K562 (cell line): ENCODE results near the gene PNISR. TPM values are rescaled to one million over a fixed set of nuclear protein-coding genes. Genes with fewer than 3 reads are reported as not detected.

Experiments
- ATAC-seq: fragments of 200-7000 bp; cut with Tn5 transposase; 3 replicates; pipeline ENCODE4 v1.9.1; 2020; ENCODE audit warnings: moderate library complexity
- BruUV-seq: library from RNA; stranded (reverse); fragments of 400-500 nt; replicated peaks from 2 replicates; lab custom pipeline; 2021; lab: Mats Ljungman, UMichigan
- CTCF ChIA-PET: fragments of 300-600 bp; formaldehyde crosslinking; extraction: SDS; loops from one replicate; lab custom pipeline; 2021; ENCODE audit warnings: low intra/inter-chr PET ratio; lab: Yijun Ruan, JAX
- POLR2A ChIA-PET: fragments of 300-600, 350-650 bp; sonication (Branson Sonifier 250); formaldehyde crosslinking; extraction: SDS; loops from one replicate; lab custom pipeline; 2021; ENCODE audit warnings: antibody characterized with exemption, inconsistent platforms; lab: Yijun Ruan, JAX
- DNase-seq, 4 experiments: peaks; one replicate each; pipeline versions ENCODE4 v3.0.0 to v3.0.0-alpha.2; 2011 to 2018; ENCODE audit warnings: low spot score in 3 of 4, mixed read lengths in 3 of 4; ENCODE audit errors: extremely low read depth in 1 of 4
- FAIRE-seq: peaks from 2 replicates; lab custom pipeline; 2011; peaks lifted over from hg19 to GRCh38; lab: Jason Lieb, UNC
- H2AFZ ChIP-seq: 2 replicates; pipeline ENCODE4 v1.6.0; 2011; ENCODE audit warnings: low read depth, low read length, control low read depth, inconsistent platforms
- H3K27ac ChIP-seq: fragments of 200-600 bp; 3 replicates; pipeline ENCODE4 v1.8.0; 2011; ENCODE audit warnings: low read depth, mild to moderate bottlenecking, control low read depth, inconsistent platforms, low read length, moderate library complexity, mixed read lengths; ENCODE audit errors: extremely low read depth
- H3K27me3 ChIP-seq, 2 experiments: fragments of 300-600 bp in 1 of 2; 2 replicates in 1 of 2; 3 replicates in 1 of 2; pipeline versions ENCODE4 v1.6.0 to v1.8.0; 2011; ENCODE audit warnings: inconsistent platforms in 2 of 2, low read length in 2 of 2, mild to moderate bottlenecking in 1 of 2, mixed read lengths in 1 of 2, moderate library complexity in 1 of 2; ENCODE audit not compliant: control insufficient read depth in 2 of 2, insufficient read depth in 2 of 2
- H3K36me3 ChIP-seq: fragments of 300-600 bp; 3 replicates; pipeline ENCODE4 v1.8.0; 2011; ENCODE audit warnings: mild to moderate bottlenecking, low read length, inconsistent platforms; ENCODE audit not compliant: control insufficient read depth, insufficient read depth
- H3K4me1 ChIP-seq, 2 experiments: fragments of 200-600 bp in 1 of 2; replicated peaks in 1 of 2; 2 replicates in 1 of 2; 3 replicates in 1 of 2; pipeline versions ENCODE4 v1.5.1 to v1.8.0; 2011; ENCODE audit warnings: inconsistent platforms in 2 of 2, low read length in 2 of 2, mild to moderate bottlenecking in 1 of 2, mixed read lengths in 1 of 2, moderate library complexity in 1 of 2; ENCODE audit not compliant: control insufficient read depth in 2 of 2, insufficient read depth in 2 of 2
- H3K4me2 ChIP-seq: 2 replicates; pipeline ENCODE4 v1.6.1; 2011; ENCODE audit warnings: low read length, control low read depth, inconsistent platforms, mixed read lengths; ENCODE audit not compliant: insufficient read depth
- H3K4me3 ChIP-seq: fragments of 200-600 bp; sonication (generic), shearing (Covaris generic); 2 replicates; pipeline ENCODE4 v1.5.1; 2016; ENCODE audit warnings: control low read depth, inconsistent platforms
- H3K79me2 ChIP-seq: fragments of 200-600 bp; 3 replicates; pipeline ENCODE4 v1.8.0; 2011; ENCODE audit warnings: low read length, inconsistent platforms; ENCODE audit not compliant: control insufficient read depth, insufficient read depth
- H3K9ac ChIP-seq, 2 experiments: 2 replicates each; pipeline versions ENCODE4 v1.6.0 to v1.6.1; 2011; ENCODE audit warnings: low read depth in 2 of 2, low read length in 2 of 2, control low read depth in 1 of 2, inconsistent platforms in 1 of 2, mild to moderate bottlenecking in 1 of 2, mixed read lengths in 1 of 2; ENCODE audit not compliant: insufficient read depth in 1 of 2
- H3K9me1 ChIP-seq: one replicate; pipeline ENCODE4 v1.6.0; 2011; ENCODE audit warnings: inconsistent platforms, mild to moderate bottlenecking, low read length, moderate library complexity; ENCODE audit not compliant: control insufficient read depth, insufficient read depth
- H3K9me3 ChIP-seq: replicated peaks from 2 replicates; pipeline ENCODE4 v1.5.1; 2011; ENCODE audit warnings: low read depth, low read length, inconsistent platforms; ENCODE audit not compliant: control insufficient read depth, insufficient read depth
- H4K20me1 ChIP-seq: replicated peaks from 2 replicates; pipeline ENCODE4 v1.6.1; 2011; ENCODE audit warnings: low read length, inconsistent platforms, mixed read lengths; ENCODE audit not compliant: control insufficient read depth, insufficient read depth
- DACH1 ChIP-seq: fragments of 450-650 bp; IDR thresholded peaks from 2 replicates; pipeline ENCODE4 v1.6.1; 2018; ENCODE audit not compliant: partially characterized antibody
- PURB ChIP-seq: sonication (generic); formaldehyde crosslinking; IDR thresholded peaks from 2 replicates; pipeline ENCODE4 v1.9.0; 2021; ENCODE audit warnings: low read depth, mild to moderate bottlenecking, missing genetic modification reagents
- RBFOX2 ChIP-seq: fragments of 200-400 bp; formaldehyde crosslinking; IDR thresholded peaks from 2 replicates; pipeline ENCODE4 v1.6.1; 2017; ENCODE audit warnings: low read depth, mild to moderate bottlenecking, low read length, moderate library complexity
- RCOR1 ChIP-seq, 2 experiments: IDR thresholded peaks; 2 replicates each; pipeline ENCODE4 v1.6.1; 2012; ENCODE audit warnings: low read depth in 2 of 2, low read length in 2 of 2, borderline replicate concordance in 1 of 2, improper control_type of control experiment in 1 of 2
- WGBS: fragments of 100-300 bp; shearing (Covaris generic); methylation state at CpG from one replicate; pipeline ENCODE4 v1.1.6; 2016; ENCODE audit warnings: low coverage, mixed read lengths; ENCODE audit not compliant: insufficient coverage; ENCODE audit errors: missing lambda C conversion rate; 5-methylcytosine and 5-hydroxymethylcytosine counted together
- in situ Hi-C: fragments of 300-500 bp; cut with MboI; formaldehyde crosslinking; loops from 4 replicates; pipeline ENCODE4 v1.15.0; 2018; ENCODE audit warnings: inconsistent platforms, mixed read lengths
- intact Hi-C: fragments of 100-400 bp; cut with micrococcal nuclease; formaldehyde crosslinking; loops from 2 replicates; pipeline ENCODE4 v1.14.2; 2022
- polyA plus RNA-seq, 8 experiments: library from polyadenylated mRNA; depleted of rRNA in 4 of 8; stranded (reverse) in 5 of 8; unstranded in 3 of 8; fragments of >200 nt; fragmentation: Nextera tagmentation in 2 of 8; fragmentation: Illumina TruSeq in 1 of 8; extraction: Ambion mirVana in 2 of 8; extraction: Trizol in 1 of 8; gene quantifications; 2 replicates each; pipeline versions ENCODE4 v1.2.1 to v1.2.3, GENCODE V29; 2011 to 2014; ENCODE audit warnings: inconsistent platforms in 1 of 8, missing spikeins in 1 of 8
- total RNA-seq, 7 experiments: library from RNA; depleted of rRNA in 6 of 7; stranded (reverse); fragments of >200 nt in 6 of 7; fragmentation: Illumina TruSeq in 2 of 7; extraction: Trizol in 2 of 7; gene quantifications; 2 replicates each; pipeline versions ENCODE4 v1.2.1 to v1.2.3, GENCODE V29; 2011 to 2021; ENCODE audit warnings: low replicate concordance in 1 of 7

Gene PNISR
- total and polyA plus RNA-seq, 9 of the 15 experiments (the other 6 are each of a cell fraction or from before 2014, with no cell fraction given) = 97.4 to 206 (median 131) TPM

GRCh38 chr6:99422912-99423311, 2.2 kb downstream of the PNISR start:
- in situ Hi-C loops (no loop called here), intact Hi-C loops (no loop called here)
- ChIA-PET POLR2A (interaction anchor here (1.0 to 1.6 kb wide), 3 partner anchors 21 to 28 kb away, joined by 3 to 5 read pairs (median 3); no protein-coding TSS in a partner anchor), CTCF (no interaction called here)
- no peak overlapping the region for H3K9ac ChIP-seq
- H3K36me3 ChIP-seq = peaks cover 39% of the 10 kb centered on the region
- BruUV-seq = no TSS peak
- peaks cover 22% of the 10 kb centered on the region; the same call in 1 of the 2 replicates for H4K20me1 ChIP-seq
- TF ChIP-seq RBFOX2 = no peak
- TF ChIP-seq DACH1 = no peak
- TF ChIP-seq RCOR1 (IDR thresholded peaks at IDR 0.05; ENCODE audit: borderline replicate concordance in 1 of 2, low read depth in 2 of 2, low read length in 2 of 2) = no peak
- no peak for TF ChIP-seq PURB (CRISPR knock-in tag)
- FAIRE-seq = no peak
- DNase-seq = no peak
- peaks cover 89% of the 10 kb centered on the region for H3K79me2 ChIP-seq
- no peak overlapping the region for H3K27ac ChIP-seq
- no peak overlapping the region for H2AFZ ChIP-seq
- H3K4me1 ChIP-seq = peaks cover 8 to 20% of the 10 kb centered on the region in 2 experiments; a peak in 4 of 5 replicates
- peaks cover 4% of the 10 kb centered on the region for H3K9me1 ChIP-seq
- 97% methylated on average over 6 of the region's 6 CpGs for WGBS
- ATAC-seq = no peak
- H3K4me2 ChIP-seq = no peak overlapping the region
- no peak overlapping the region for H3K4me3 ChIP-seq
- no peaks in the 10 kb centered on the region for H3K9me3 ChIP-seq
- H3K27me3 ChIP-seq = no peaks in the 10 kb centered on the region
